ENCODE results near the gene ZNF845. TPM values are rescaled to one million over a fixed set of nuclear protein-coding genes. Genes with fewer than 3 reads are reported as not detected.

ZNF845 gene
- total and polyA plus RNA-seq, 10 of the 15 experiments (the other 5 are each of a cell fraction or from before 2014, with no cell fraction given) = 0.58 to 8.2 (median 4.1) TPM

DNA sequence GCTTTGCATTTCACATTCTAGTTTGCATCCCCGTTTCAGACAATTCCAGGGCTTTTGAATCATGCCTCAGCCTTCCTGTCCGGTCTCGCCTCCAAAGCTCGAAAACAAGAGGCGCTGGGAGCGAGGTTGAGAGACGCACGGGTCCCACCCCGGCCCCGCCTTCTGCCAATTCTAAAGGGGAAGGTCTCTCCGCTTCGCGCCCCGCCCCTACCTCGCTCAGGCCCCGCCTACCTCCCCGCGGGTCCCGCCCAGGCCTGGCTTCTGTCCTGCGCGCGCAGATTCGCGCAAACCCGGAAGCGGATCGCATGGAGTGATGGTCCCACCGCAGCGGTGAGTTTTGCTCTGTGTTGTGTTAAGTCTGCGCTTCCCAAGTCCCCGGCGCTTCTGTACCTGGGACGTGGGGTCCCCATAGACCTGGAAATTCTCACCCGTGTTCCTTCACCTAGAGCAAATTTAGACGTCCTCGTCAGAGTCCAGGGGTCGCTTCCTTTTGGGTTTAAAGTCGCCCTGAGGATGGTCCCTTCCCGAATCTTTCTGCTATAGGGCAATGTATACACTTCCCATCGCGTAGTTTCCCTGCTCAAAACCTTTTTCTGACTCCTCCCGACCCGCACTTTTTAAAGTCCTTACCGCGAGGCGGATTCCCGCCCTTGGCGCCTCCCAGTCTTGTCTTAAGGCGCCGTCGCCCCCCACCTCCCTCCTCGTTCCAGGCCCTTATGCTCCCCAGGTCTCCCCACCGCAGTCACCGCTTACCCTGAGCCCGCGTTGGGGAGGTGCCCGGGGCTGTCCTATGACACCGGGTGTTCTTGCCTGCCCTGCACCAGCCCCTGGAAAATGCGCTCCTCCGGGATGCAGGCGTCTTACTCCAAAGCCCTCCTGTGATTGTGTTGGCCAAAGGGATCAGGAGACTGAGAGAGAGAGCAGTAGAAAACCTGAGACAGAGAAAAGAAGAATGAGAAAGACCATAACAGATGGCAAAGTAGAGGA is at the start of gene ZNF845 (continued):
- TF ChIP-seq, protein P1, sequence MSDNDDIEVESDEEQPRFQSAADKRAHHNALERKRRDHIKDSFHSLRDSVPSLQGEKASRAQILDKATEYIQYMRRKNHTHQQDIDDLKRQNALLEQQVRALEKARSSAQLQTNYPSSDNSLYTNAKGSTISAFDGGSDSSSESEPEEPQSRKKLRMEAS (IDR thresholded peaks at IDR 0.05; ENCODE audit: low read depth, low read length) = no peak
- TF ChIP-seq SMAD1 (IDR thresholded peaks at IDR 0.05; ENCODE audit: low read depth, partially characterized antibody) = no peak
- no peak for TF ChIP-seq EZH2 (IDR thresholded peaks at IDR 0.05; ENCODE audit: borderline replicate concordance, control insufficient read depth, low read depth, low read length)
- TF ChIP-seq, protein P2, sequence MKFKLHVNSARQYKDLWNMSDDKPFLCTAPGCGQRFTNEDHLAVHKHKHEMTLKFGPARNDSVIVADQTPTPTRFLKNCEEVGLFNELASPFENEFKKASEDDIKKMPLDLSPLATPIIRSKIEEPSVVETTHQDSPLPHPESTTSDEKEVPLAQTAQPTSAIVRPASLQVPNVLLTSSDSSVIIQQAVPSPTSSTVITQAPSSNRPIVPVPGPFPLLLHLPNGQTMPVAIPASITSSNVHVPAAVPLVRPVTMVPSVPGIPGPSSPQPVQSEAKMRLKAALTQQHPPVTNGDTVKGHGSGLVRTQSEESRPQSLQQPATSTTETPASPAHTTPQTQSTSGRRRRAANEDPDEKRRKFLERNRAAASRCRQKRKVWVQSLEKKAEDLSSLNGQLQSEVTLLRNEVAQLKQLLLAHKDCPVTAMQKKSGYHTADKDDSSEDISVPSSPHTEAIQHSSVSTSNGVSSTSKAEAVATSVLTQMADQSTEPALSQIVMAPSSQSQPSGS (IDR thresholded peaks at IDR 0.05; ENCODE audit: low read length) = no peak
- TF ChIP-seq, protein P3, sequence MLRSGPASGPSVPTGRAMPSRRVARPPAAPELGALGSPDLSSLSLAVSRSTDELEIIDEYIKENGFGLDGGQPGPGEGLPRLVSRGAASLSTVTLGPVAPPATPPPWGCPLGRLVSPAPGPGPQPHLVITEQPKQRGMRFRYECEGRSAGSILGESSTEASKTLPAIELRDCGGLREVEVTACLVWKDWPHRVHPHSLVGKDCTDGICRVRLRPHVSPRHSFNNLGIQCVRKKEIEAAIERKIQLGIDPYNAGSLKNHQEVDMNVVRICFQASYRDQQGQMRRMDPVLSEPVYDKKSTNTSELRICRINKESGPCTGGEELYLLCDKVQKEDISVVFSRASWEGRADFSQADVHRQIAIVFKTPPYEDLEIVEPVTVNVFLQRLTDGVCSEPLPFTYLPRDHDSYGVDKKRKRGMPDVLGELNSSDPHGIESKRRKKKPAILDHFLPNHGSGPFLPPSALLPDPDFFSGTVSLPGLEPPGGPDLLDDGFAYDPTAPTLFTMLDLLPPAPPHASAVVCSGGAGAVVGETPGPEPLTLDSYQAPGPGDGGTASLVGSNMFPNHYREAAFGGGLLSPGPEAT (IDR thresholded peaks at IDR 0.05; ENCODE audit: low read depth) = no peak
- no peak for TF ChIP-seq MYC (IDR thresholded peaks at IDR 0.05; ENCODE audit: insufficient read depth, insufficient read length, insufficient replicate concordance, low read length, severe bottlenecking)
- TF ChIP-seq ESRRA (IDR thresholded peaks at IDR 0.05; ENCODE audit: low read length) = no peak
- TF ChIP-seq PAX5 (IDR thresholded peaks at IDR 0.05; ENCODE audit: borderline replicate concordance, low read depth, low read length) = no peak
- TF ChIP-seq, protein P4, sequence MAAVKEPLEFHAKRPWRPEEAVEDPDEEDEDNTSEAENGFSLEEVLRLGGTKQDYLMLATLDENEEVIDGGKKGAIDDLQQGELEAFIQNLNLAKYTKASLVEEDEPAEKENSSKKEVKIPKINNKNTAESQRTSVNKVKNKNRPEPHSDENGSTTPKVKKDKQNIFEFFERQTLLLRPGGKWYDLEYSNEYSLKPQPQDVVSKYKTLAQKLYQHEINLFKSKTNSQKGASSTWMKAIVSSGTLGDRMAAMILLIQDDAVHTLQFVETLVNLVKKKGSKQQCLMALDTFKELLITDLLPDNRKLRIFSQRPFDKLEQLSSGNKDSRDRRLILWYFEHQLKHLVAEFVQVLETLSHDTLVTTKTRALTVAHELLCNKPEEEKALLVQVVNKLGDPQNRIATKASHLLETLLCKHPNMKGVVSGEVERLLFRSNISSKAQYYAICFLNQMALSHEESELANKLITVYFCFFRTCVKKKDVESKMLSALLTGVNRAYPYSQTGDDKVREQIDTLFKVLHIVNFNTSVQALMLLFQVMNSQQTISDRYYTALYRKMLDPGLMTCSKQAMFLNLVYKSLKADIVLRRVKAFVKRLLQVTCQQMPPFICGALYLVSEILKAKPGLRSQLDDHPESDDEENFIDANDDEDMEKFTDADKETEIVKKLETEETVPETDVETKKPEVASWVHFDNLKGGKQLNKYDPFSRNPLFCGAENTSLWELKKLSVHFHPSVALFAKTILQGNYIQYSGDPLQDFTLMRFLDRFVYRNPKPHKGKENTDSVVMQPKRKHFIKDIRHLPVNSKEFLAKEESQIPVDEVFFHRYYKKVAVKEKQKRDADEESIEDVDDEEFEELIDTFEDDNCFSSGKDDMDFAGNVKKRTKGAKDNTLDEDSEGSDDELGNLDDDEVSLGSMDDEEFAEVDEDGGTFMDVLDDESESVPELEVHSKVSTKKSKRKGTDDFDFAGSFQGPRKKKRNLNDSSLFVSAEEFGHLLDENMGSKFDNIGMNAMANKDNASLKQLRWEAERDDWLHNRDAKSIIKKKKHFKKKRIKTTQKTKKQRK (IDR thresholded peaks at IDR 0.05; ENCODE audit: low read depth, low read length) = no peak
- TF ChIP-seq PML (IDR thresholded peaks at IDR 0.05; ENCODE audit: low read length) = 0 out of 2 replicates have a peak, but pooled peaks have one; percentile 61
- TF ChIP-seq ZNF217 (IDR thresholded peaks at IDR 0.05) = no peak
- TF ChIP-seq RFX5 (IDR thresholded peaks at IDR 0.05; ENCODE audit: low read depth, low read length) = no peak
- TF ChIP-seq FOXK2 (IDR thresholded peaks at IDR 0.05) = no peak
- TF ChIP-seq NFXL1 (IDR thresholded peaks at IDR 0.05; ENCODE audit: borderline replicate concordance) = no peak
- TF ChIP-seq, protein P5, sequence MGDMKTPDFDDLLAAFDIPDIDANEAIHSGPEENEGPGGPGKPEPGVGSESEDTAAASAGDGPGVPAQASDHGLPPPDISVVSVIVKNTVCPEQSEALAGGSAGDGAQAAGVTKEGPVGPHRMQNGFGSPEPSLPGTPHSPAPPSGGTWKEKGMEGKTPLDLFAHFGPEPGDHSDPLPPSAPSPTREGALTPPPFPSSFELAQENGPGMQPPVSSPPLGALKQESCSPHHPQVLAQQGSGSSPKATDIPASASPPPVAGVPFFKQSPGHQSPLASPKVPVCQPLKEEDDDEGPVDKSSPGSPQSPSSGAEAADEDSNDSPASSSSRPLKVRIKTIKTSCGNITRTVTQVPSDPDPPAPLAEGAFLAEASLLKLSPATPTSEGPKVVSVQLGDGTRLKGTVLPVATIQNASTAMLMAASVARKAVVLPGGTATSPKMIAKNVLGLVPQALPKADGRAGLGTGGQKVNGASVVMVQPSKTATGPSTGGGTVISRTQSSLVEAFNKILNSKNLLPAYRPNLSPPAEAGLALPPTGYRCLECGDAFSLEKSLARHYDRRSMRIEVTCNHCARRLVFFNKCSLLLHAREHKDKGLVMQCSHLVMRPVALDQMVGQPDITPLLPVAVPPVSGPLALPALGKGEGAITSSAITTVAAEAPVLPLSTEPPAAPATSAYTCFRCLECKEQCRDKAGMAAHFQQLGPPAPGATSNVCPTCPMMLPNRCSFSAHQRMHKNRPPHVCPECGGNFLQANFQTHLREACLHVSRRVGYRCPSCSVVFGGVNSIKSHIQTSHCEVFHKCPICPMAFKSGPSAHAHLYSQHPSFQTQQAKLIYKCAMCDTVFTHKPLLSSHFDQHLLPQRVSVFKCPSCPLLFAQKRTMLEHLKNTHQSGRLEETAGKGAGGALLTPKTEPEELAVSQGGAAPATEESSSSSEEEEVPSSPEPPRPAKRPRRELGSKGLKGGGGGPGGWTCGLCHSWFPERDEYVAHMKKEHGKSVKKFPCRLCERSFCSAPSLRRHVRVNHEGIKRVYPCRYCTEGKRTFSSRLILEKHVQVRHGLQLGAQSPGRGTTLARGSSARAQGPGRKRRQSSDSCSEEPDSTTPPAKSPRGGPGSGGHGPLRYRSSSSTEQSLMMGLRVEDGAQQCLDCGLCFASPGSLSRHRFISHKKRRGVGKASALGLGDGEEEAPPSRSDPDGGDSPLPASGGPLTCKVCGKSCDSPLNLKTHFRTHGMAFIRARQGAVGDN (IDR thresholded peaks at IDR 0.05) = no peak
- TF ChIP-seq, protein P6, sequence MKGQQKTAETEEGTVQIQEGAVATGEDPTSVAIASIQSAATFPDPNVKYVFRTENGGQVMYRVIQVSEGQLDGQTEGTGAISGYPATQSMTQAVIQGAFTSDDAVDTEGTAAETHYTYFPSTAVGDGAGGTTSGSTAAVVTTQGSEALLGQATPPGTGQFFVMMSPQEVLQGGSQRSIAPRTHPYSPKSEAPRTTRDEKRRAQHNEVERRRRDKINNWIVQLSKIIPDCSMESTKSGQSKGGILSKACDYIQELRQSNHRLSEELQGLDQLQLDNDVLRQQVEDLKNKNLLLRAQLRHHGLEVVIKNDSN (IDR thresholded peaks at IDR 0.05; ENCODE audit: borderline replicate concordance, extremely low read length, insufficient read depth, low read depth, low read length) = no peak

All from GM12878 (cell line).